HG02798 (cell line): Measurements from ENCODE around the gene ADGRL3.
"Not testable (repeated sequence)": the region's sequence is repeated elsewhere in the genome, so short reads cannot be mapped to it uniquely, and the experiment has no call there.

Experiments
- ATAC-seq: cut with Tn5 transposase; IDR thresholded peaks from one replicate; pipeline ENCODE4 v1.9.1; 2021; ENCODE audit warnings: mild to moderate bottlenecking; ENCODE audit not compliant: unreplicated experiment, poor library complexity

The ADGRL3 gene

GRCh38 chr4:61204353-61205060 is 4.4 kb downstream of the ADGRL3 start:
- no peak for ATAC-seq

GRCh38 chr4:61205066-61205465 is 4.9 kb downstream of the ADGRL3 start:
- ATAC-seq: no peak

DNA sequence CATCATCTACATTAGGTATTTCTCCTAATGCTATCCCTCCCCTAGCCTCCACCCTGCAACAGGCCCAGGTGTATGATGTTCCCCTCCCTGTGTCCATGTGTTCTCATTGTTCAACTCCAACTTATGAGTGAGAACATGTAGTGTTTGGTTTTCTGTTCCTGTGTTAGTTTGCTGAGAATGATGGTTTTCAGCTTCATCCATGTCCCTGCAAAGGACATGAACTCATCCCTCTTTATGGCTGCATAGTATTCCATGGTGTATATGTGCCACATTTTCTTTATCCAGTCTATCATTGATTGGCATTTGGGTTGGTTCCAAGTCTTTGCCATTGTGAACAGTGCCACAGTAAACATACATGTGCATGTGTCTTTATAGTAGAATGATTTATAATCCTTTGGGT is 7.0 kb downstream of the ADGRL3 start:
- ATAC-seq: not testable (repeated sequence)

DNA sequence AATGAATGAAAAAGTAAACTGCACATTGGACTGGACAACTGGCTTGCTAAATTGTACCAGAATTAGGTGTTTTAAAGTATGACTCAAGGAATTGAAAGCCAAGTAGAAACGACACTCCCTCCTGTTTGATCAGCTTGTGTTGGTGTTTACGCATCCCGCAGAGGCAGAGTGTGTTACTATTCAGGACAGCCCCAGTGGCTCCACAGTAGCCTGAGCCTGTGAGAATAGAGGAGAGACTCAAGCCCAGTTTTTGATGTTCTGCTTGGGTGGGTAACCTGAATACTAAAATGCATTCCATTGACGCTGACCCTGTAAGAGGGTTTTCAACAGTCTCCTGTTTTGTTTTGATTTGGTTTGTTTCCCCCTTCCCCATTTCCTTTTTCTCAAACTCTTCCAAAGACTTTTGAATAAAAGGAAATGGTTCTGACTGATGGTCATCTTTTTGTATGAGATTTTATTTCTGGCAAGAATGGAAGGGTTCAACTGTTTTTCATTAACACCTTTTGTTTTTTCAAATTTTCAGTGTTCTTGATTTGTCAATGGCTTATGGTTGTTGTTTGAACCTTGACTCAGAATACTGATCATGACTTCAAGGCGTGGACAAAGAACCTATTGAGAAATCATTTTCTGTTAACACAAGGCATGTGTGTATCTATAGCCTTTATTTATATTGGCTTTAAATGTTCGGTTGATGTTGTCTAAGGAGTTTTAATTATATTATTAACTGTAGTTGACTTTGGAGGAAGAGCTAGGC is 10.2 kb downstream of the ADGRL3 start:
- ATAC-seq: no peak

GRCh38 chr4:61211781-61212180 is 11.7 kb downstream of the ADGRL3 start:
- no peak for ATAC-seq

DNA sequence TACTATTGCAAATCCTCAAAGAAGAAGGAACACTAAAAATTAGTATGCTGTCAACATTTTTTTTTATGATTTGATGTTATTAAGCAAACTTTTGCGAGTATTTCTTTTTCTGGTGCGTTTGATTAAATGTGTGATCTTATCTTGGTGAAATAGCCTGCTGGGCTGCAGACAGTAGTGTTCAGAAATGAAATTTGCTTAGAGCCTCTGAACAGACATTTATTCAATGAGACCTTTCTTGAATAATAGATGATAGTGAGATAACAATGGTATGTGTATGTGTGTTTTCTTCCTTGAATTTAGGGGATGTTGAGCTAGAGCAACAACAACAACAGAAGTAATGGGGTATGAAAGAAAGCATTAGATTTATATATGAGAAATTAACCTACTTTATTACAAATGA is 12.7 kb downstream of the ADGRL3 start:
- no peak for ATAC-seq

DNA sequence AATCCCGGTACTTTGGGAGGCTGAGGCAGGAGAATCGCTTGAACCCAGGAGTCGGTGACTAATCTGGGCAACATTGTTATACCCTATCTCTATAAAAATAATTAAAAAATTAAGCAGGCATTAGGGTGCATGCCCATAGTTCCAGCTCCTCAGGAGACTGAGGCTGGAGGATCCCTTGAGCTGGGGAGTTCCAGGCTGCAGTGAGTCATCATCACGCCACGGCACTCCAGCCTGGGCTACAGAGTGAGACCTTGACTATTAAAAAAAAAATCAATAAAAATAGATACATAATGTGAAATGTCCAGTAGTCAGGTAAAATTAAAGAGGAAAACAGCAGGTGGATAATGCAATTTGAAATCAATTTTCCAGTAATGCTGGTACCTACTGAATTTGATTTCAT is 14.6 kb downstream of the ADGRL3 start:
- ATAC-seq: no peak

GRCh38 chr4:61217222-61217621 is 17.1 kb downstream of the ADGRL3 start:
- ATAC-seq: no peak

DNA sequence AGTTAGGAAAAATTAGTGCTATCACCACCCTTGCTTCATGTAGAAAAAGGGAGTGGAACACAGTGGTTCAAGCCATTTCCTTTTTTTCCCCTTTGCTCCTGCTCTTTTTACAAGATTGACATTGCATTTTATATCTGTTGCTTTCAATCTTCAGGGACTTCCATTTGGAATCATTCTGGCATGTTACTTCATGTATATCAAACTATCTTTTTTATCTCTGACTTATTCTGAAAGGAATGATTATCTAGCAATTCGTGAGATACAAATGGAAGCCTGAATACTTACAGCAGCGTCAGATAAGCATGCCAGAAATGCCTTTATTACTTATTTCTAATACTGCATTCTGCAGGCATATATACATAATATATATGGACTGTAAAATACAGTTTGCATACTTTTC is 20.4 kb downstream of the ADGRL3 start:
- ATAC-seq: no peak

- ATAC-seq: no peak
Measured at GRCh38 chr4:61223385-61223784, 23.3 kb downstream of the ADGRL3 start.

DNA sequence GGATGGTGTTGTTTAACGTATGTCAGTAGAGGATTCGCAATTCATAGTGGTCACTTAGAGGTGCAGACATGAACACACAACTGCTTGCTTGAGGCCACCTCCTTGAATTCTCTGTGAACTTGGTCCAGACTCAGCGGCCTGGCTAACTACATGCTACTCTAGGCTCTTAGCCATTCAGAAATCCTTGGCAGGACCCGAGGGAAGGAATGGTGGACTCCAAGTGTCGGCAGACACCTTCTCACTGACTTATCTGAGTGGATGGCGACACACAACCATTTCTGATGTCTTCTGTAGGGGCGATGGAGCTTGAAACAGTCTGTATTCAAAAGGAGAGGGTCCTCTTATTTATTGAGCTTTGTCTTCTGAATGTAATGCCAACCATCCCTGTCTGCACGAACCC is 24.4 kb downstream of the ADGRL3 start:
- no peak for ATAC-seq

DNA sequence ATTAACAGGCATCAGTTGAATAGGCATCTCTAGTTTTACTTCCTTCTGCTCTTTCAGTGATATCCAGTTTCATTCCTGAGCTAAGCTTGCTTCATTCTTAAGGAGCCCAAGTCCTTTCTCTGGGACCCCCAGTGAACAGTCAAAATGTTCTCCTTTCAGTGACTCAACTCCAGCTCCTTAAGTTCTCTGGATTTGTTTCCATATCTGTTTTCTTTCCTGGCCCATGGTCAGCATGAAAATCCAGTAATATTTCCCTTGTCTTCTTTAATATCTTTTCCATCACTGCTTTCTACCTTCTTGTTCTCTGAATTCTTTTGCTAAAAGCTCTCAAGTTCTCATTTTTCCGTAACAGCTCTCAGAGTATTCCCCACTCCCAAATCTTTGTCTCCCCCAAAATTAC is 25.5 kb downstream of the ADGRL3 start:
- ATAC-seq: no peak

GRCh38 chr4:61231421-61231820 is 31.3 kb downstream of the ADGRL3 start:
- no peak for ATAC-seq

DNA sequence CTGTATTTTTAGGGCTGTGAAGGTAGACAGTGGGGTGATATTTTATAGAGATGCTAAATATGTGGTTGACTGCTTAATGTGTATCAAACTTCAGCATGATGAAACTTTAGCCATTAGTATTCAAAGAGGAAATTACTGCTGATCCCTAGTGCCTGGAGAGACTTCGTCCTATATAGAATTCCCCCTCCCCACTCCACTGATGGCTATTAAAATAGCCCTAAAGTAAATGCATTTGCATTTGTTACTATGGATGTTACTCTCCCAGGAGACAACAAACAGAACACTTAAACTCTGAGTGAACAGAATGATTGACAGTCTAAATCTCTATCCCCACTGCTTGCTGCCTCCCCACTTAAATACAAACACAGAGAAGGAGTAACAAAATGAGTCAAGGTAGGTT is 39.1 kb downstream of the ADGRL3 start:
- no peak for ATAC-seq

DNA sequence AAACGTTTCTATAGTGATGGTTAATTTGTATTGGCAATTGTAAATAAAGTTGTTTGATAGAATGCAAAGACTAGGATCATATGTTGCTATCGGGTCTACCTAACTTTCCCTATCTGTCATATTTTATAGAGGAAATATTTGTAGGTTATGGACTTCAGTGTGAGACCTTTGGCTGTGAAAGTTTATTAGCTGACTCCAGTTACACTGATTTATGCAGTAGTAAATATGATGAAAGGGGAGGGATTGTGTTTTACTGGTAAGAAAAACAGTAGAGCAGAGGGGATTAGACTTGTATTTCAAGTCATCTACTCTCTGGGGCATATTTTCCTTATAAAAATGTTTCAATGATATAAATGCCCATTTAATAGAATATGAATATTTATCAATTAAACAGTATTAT is 43.8 kb downstream of the ADGRL3 start:
- no peak for ATAC-seq

- ATAC-seq: no peak
Measured at GRCh38 chr4:61245069-61245714, 45.1 kb downstream of the ADGRL3 start.

DNA sequence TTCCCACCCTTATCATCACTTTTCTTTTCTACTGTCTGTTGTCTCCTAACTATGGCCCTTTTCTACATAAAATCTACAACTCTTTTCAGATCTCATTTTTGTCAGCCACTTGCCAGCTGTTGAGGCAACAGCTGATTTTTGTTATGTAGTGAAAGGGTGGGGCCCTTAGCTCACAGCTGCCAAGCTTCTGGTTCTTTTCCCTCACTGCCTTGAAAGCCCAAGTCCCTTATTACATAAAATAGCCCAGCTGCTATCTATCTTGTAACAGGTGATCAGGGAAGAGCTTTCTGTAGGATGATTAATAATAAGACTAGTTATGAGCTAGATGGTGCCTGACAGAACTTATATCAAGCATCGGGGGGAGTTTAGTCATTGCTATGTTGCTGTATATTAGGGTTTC is 45.9 kb downstream of the ADGRL3 start:
- no peak for ATAC-seq

DNA sequence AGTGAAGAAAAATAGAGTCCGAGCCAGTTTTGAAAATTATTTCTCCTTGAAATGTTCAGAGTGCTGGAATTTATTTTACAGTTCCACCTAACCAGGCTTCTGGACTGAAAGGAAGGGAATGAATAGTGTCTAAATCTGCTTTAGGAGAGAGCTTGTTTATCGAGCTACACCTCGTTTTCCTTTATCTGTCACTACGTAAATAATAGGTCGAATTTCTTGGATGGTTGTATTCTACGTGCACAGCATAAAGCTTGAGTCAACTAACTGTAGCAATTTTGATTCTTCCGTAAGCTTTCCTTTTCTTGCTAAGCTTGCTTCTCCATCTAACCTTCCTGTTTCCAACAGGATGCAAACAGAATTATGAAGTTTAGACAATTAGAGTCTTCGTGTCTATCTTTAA is 48.6 kb downstream of the ADGRL3 start:
- ATAC-seq: no peak

DNA sequence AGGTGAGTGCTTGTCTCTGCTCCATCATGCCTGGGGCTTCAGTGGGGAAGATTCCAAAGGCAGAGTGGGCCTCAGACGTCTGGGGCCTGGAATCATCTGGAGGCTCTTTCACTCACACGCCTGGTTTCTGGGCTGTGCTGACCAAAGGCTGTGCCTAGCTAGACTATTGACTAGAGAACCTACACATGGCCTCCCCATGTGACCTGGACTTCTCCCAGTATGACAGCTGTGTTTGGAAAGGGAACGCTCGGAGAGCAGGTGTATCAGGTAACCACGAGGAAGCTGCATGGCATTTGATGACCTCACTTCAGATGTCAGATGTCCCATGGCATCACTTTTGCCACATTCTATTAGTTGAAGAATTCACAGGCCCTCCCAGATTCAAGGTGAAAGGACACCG is 51.0 kb downstream of the ADGRL3 start:
- ATAC-seq: no peak

DNA sequence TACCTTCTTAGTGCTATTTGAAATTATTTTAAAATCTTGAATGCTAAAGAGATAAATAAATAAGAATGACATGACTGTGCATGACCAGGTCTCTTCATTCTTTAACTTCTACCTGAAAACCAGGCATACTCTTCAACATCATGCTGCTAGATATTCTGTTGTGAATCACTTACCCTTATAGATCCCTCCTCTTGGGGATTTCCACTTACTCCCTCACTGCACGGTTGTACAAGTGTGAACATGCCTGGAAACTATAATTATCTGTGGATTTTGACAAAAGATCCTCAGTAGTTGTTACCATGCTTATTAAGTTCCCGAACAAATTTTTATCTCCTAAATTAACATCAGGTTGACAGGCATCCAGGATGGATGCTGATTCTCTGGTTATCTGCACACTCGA is 54.3 kb downstream of the ADGRL3 start:
- no peak for ATAC-seq

- no peak for ATAC-seq
Measured at GRCh38 chr4:61273233-61273632, 73.1 kb downstream of the ADGRL3 start.

DNA sequence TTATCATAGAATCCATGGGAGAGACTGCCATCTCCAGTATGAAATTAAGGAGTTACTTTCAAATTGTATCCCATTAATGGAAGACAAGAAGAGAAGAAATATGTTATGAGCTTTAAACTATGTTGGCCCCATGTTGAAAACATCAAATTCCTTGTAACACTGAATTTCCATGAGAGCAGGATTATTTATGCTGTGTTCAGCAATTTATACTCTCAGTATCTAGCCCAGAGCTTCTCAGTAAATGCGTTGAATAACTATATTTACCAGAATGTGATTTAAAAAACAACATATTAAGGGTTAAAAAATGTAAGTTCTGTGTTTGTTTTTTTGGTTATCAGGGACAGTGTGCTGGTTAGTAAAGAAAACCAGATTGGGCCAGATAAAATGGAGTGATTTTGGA is 74.2 kb downstream of the ADGRL3 start:
- no peak for ATAC-seq
